22Rv1 (cell line): ENCODE results near the gene CYP2W1.

Experiments used
- H3K27ac ChIP-seq: fragments of 450-650 bp; 2 replicates; pipeline ENCODE4 v1.5.1; 2017
- ZFX ChIP-seq: fragments of 450-650 bp; IDR thresholded peaks from 2 replicates; pipeline ENCODE4 v1.6.1; 2017; ENCODE audit warnings: antibody characterized with exemption, borderline replicate concordance
- TF ChIP-seq, protein P1 (sequence below): fragments of 450-650 bp; IDR thresholded peaks from 2 replicates; pipeline ENCODE4 v1.5.1; 2017; ENCODE audit warnings: mild to moderate bottlenecking

The CYP2W1 gene

DNA sequence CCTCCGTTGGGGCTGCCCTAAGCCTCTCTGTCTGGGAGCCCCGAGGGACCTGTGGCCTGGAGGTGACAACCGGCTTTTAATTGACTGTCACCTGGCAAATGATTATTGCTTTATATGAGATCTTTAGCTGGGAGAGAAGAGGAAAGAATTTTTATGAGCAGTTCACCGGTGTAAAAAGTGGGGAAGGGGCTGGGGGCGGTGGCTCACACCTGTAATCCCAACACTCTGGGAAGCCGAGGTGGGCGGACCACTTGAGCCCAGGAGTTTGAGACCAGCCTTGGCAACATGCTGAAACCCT lies 5.0 kb upstream of the CYP2W1 start:
- H3K27ac ChIP-seq: peak overlapping the region; percentile 62
- TF ChIP-seq, protein P1, sequence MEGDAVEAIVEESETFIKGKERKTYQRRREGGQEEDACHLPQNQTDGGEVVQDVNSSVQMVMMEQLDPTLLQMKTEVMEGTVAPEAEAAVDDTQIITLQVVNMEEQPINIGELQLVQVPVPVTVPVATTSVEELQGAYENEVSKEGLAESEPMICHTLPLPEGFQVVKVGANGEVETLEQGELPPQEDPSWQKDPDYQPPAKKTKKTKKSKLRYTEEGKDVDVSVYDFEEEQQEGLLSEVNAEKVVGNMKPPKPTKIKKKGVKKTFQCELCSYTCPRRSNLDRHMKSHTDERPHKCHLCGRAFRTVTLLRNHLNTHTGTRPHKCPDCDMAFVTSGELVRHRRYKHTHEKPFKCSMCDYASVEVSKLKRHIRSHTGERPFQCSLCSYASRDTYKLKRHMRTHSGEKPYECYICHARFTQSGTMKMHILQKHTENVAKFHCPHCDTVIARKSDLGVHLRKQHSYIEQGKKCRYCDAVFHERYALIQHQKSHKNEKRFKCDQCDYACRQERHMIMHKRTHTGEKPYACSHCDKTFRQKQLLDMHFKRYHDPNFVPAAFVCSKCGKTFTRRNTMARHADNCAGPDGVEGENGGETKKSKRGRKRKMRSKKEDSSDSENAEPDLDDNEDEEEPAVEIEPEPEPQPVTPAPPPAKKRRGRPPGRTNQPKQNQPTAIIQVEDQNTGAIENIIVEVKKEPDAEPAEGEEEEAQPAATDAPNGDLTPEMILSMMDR: no peak
- TF ChIP-seq ZFX: no peak

DNA sequence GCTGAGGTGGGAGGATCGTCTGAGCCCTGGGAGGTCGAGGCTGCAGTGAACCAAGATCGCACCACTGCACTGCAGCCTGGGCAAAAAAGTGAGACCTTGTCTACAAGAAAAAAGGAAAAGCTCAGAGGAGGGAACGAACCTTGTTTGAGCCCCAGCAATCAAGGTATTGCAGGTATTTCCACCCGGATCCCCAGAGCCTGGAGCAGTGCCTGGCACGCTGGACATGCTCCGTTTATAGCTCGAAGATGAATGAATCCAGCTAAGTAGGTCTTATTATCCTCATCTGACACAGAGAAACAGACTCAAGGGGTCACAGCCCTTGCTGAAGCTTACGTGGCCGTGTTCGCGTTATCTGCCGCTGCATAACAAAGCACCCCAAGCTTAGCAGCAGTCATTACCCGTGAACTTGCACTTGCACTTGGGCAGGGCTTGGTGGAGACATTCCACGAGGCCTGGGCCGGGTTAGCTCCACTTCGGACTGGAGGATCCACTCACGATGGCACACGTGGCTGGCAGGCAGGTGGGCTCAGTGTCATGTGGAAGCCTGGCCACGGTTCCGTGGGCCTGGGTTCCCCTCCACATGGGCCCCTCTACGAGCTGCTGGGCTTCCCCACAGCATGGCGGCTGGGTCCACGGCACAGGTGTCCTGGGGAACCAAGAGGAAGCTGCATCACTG lies 4.4 kb upstream of the CYP2W1 start:
- TF ChIP-seq, protein P1: no peak
- TF ChIP-seq ZFX: no peak
- H3K27ac ChIP-seq: no peak overlapping the region

GRCh38 chr7:979151-979550 lies 3.8 kb upstream of the CYP2W1 start:
- H3K27ac ChIP-seq: no peak overlapping the region
- TF ChIP-seq, protein P1: no peak
- no peak for TF ChIP-seq ZFX

DNA sequence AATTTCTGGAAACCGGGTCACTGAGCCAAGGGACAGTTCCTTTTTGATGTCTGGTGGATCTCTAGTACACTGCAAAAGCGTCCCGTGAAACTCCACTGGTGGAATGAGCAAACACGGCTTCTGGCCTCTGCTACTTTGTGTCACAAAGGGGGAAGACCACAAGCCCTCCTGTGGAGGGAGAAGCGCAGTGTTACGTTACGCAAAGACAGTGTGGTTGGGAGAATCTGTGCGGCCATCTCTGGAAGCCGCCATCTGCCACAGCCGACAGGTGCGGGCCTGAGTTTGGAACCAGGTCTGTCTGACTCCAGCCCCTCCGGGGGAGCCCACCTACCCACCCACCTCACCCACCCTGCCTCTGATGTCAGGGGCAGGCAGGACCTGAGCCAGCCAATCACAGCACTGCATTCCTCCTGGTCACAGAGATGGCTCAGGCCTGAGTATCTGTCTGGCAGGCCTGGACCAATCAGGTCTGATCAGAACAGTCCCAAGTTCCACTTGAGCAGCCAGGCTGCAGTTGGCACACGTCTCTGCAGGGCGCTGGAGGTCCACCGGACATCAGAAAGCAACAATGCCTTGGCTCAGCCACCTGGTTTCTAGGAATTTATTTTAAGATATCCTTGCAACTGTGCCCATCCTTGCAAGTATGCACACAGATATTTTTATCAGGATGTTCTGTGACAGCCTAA lies 3.0 kb upstream of the CYP2W1 start:
- TF ChIP-seq ZFX: no peak
- TF ChIP-seq, protein P1: no peak
- no peak overlapping the region for H3K27ac ChIP-seq

GRCh38 chr7:981793-982510 lies 1.0 kb upstream of the CYP2W1 start:
- TF ChIP-seq, protein P1: no peak
- TF ChIP-seq ZFX: no peak
- no peak overlapping the region for H3K27ac ChIP-seq

DNA sequence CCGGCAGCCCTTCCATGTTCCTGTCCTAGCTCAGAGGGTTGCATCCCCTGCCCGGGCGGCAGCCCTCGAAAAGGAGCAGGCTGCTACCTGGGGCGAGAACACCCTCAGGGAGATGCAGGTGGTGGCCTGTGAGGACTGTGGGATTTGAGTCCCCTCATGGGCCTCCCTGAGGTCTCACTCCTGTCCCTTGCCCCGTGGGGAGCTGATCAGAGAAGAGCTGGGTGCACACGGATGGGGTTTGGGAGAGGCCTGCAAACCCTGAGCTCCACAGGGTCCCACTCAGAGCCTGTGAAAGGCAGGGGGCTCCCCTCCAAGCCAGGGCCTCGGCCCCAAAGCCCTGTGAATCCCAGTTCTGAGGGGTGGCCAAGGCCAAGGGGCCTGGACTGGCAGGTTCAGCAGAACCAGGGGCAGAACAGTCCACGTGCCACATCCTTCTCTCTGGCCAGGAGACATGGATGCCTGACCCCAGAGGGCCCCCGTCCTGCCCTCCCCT lies 424 bp upstream of the CYP2W1 start:
- H3K27ac ChIP-seq: no peak overlapping the region
- TF ChIP-seq ZFX: no peak
- TF ChIP-seq, protein P1: no peak
